NCI-H2107 treated with DMSO at 0.1 percent for 48 hours (cell line): ENCODE data around the gene SF3B6.
"Not testable (repeated sequence)": the region's sequence is repeated elsewhere in the genome, so short reads cannot be mapped to it uniquely, and the experiment has no call there.

Source experiments
- DNase-seq: peaks from one replicate; lab custom pipeline; 2025; ENCODE audit not compliant: unreplicated experiment; lab: John Stamatoyannopoulos, UW

The SF3B6 gene

GRCh38 chr2:24052951-24053350, 23.2 kb downstream of the SF3B6 start:
- DNase-seq, result no peak

- no peak for DNase-seq
Observed at GRCh38 chr2:24051833-24052232, 24.3 kb downstream of the SF3B6 start.

- no peak for DNase-seq
Observed at GRCh38 chr2:24050041-24050979, 25.8 kb downstream of the SF3B6 start.

GRCh38 chr2:24049485-24050021, 26.6 kb downstream of the SF3B6 start, which contains the start of gene FKBP1B:
TSS of gene FKBP1B (plus strand) at chr2:24049741. CDS start at chr2:24049850, 109 bp downstream.
- DNase-seq, result no peak

- no peak for DNase-seq
Observed at GRCh38 chr2:24048769-24049484, 27.2 kb downstream of the SF3B6 start.

- DNase-seq, result no peak
Observed at GRCh38 chr2:24047703-24048033, 28.5 kb downstream of the SF3B6 start.

GRCh38 chr2:24046930-24047702, 29.0 kb downstream of the SF3B6 start, which contains the start of gene WDCP:
TSS of gene WDCP (minus strand) at chr2:24047391. CDS start at chr2:24039494, 7,897 bp downstream.
- peak; percentile 98 for DNase-seq

GRCh38 chr2:24046599-24046929, 29.6 kb downstream of the SF3B6 start:
- no peak for DNase-seq

- no peak for DNase-seq
Observed at GRCh38 chr2:24045511-24046508, 30.3 kb downstream of the SF3B6 start.

- DNase-seq, result not testable (repeated sequence)
Observed at GRCh38 chr2:24043133-24043532, 33.0 kb downstream of the SF3B6 start.

GRCh38 chr2:24040511-24040910, 35.6 kb downstream of the SF3B6 start:
- no peak for DNase-seq

- no peak for DNase-seq
Observed at GRCh38 chr2:24038786-24039499, 37.2 kb downstream of the SF3B6 start.

- DNase-seq, result no peak
Observed at GRCh38 chr2:24026233-24026632, 49.9 kb downstream of the SF3B6 start.

- DNase-seq, result no peak
Observed at GRCh38 chr2:24024996-24025663, 51.0 kb downstream of the SF3B6 start.

- DNase-seq, result no peak
Observed at GRCh38 chr2:24024018-24024417, 52.1 kb downstream of the SF3B6 start.

- no peak for DNase-seq
Observed at GRCh38 chr2:24022975-24023575, 53.1 kb downstream of the SF3B6 start.

GRCh38 chr2:24022324-24022974, 53.7 kb downstream of the SF3B6 start:
- DNase-seq, result no peak
